GM23248 (cell line): ENCODE data around the gene TSPAN4.

Experiments used
- EZH2 ChIP-seq: fragments of 200-600 bp; sonication (generic); IDR thresholded peaks from 2 replicates; pipeline ENCODE4 v1.6.1; 2018; ENCODE audit warnings: antibody characterized with exemption, mild to moderate bottlenecking; ENCODE audit not compliant: insufficient read depth, poor library complexity, severe bottlenecking
- EZH2phosphoT487 ChIP-seq: fragments of 200-600 bp; sonication (generic); IDR thresholded peaks from 2 replicates; pipeline ENCODE4 v1.6.1; 2018; ENCODE audit warnings: antibody characterized with exemption, moderate library complexity, mild to moderate bottlenecking, low read depth; ENCODE audit not compliant: insufficient read depth

- TF ChIP-seq EZH2phosphoT487 (no peak), EZH2 (no peak)
These were observed 14.0 kb upstream of the TSPAN4 start for GRCh38 chr11:828506-829175.
